GM12875 (cell line): ENCODE data around the gene ASF1B.

Experiments
- H3K4me3 ChIP-seq: one replicate; pipeline ENCODE4 v1.5.1; 2011; ENCODE audit warnings: low read depth, low read length, control low read depth
- TF ChIP-seq, protein P1 (sequence below): IDR thresholded peaks from 2 replicates; pipeline ENCODE4 v1.5.1; 2011; ENCODE audit warnings: low read depth, mild to moderate bottlenecking, control low read depth, inconsistent platforms, low read length, moderate library complexity, borderline replicate concordance; ENCODE audit not compliant: insufficient read depth

Gene ASF1B

DNA sequence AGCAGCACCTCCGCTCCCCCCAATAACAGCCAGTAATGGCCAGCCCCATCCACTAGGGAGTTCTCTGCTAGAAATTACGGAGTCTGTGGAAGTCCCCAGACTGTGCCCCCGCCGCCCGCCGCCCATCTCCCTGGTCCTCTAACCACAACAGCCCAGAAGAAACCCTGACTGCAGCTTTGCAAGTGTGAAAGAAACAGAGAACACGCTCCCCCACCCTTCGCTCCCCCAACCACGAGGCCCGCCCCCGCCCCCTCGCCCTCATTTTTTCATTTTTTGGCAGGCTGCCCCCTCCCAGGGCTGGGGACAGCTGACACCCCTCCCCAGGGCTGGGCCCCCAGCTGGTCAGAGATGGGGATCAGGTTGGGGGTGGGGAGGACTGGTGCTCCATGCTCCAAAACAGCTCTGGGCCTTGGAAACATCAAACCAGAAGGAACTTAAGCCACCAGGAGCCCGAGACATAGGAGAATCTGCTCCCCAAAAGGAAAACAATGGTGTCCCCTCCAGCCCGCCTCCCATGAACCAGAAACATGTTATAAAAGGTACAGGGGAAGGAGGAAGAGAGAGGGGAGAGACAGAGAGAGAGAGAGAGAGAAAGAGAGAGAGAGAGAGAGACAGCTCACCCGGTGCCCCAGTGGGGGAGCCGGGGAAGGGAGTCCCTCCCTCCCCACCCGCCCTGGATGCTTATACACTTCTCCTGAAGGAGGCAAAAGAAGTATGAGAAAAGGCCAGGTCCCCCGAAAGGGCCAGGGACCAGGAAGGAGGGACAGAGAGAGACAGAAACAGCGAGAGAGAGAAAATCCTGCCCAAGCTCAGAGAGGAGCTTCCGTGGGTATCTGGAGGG lies 29.8 kb upstream of the ASF1B start:
- TF ChIP-seq, protein P1, sequence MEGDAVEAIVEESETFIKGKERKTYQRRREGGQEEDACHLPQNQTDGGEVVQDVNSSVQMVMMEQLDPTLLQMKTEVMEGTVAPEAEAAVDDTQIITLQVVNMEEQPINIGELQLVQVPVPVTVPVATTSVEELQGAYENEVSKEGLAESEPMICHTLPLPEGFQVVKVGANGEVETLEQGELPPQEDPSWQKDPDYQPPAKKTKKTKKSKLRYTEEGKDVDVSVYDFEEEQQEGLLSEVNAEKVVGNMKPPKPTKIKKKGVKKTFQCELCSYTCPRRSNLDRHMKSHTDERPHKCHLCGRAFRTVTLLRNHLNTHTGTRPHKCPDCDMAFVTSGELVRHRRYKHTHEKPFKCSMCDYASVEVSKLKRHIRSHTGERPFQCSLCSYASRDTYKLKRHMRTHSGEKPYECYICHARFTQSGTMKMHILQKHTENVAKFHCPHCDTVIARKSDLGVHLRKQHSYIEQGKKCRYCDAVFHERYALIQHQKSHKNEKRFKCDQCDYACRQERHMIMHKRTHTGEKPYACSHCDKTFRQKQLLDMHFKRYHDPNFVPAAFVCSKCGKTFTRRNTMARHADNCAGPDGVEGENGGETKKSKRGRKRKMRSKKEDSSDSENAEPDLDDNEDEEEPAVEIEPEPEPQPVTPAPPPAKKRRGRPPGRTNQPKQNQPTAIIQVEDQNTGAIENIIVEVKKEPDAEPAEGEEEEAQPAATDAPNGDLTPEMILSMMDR: no peak
- H3K4me3 ChIP-seq: no peak overlapping the region

DNA sequence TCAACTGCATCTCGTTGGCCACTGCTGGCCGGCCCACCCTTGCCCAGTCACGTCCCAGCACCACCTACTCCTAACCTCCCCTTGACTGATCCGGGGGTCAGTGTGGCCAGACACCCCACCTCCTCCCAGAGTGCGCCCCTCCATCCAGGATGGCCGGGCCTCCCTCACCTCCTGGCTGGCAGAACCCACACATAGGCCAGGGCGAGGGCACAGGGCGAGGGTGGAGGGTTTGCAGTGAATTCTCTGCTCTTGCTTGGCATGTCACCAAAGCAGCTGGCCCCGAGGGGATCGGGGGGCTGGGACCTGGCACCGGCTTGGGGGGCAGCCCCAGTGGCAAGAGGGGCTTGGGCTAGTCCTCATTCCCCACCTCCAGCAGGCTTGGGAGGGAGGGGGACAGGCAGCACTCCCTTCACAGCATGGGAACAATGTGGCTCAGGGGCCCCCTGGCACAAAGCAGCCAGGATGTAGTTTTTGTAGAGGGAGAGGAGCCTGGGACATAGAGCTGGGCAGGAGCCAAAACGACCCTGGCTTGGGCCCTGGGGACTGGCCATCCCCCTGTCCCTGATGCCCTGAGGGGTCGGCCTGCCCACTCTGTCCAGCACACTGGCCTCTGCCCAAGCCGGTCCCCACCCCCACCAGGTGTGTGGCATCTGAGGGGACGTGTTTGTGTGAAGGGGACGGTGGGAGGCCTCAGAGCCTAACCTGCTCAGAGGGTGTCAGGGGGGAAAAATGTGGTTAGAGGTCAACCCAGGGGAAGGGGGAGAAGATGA lies 28.5 kb upstream of the ASF1B start:
- TF ChIP-seq, protein P1: no peak
- H3K4me3 ChIP-seq: no peak overlapping the region

- no peak overlapping the region for H3K4me3 ChIP-seq
- TF ChIP-seq, protein P1: no peak
Measured at GRCh38 chr19:14164082-14164481, 27.7 kb upstream of the ASF1B start.

- H3K4me3 ChIP-seq: no peak overlapping the region
- TF ChIP-seq, protein P1: no peak
Measured at GRCh38 chr19:14162871-14163297, 26.5 kb upstream of the ASF1B start.

GRCh38 chr19:14161305-14161704 lies 24.9 kb upstream of the ASF1B start:
- TF ChIP-seq, protein P1: no peak
- no peak overlapping the region for H3K4me3 ChIP-seq

- no peak overlapping the region for H3K4me3 ChIP-seq
- TF ChIP-seq, protein P1: no peak
Measured at GRCh38 chr19:14160017-14160703, 23.8 kb upstream of the ASF1B start.
